MV-4-11 (cell line): ENCODE data around the gene PLA2R1.
A peak's percentile ranks its signal among the peaks of the same experiment; 100 is the strongest.

Experiments
- DNase-seq: peaks from one replicate; lab custom pipeline; 2025; lab: John Stamatoyannopoulos, UW

PLA2R1 gene

GRCh38 chr2:160062292-160063005 is at the start of gene PLA2R1:
PLA2R1 (minus strand) TSS chr2:160062615; CDS start chr2:160062403, 212 bp downstream.
- DNase-seq = no peak

- DNase-seq = no peak
Measured at GRCh38 chr2:160110674-160111239, 48.3 kb upstream of the PLA2R1 start.

GRCh38 chr2:160109939-160110673 is 47.7 kb upstream of the PLA2R1 start:
- DNase-seq = peak; percentile 59

GRCh38 chr2:160109243-160109642 is 46.8 kb upstream of the PLA2R1 start:
- no peak for DNase-seq

GRCh38 chr2:160108646-160109045 is 46.2 kb upstream of the PLA2R1 start:
- no peak for DNase-seq

GRCh38 chr2:160105366-160105765 is 43.0 kb upstream of the PLA2R1 start:
- DNase-seq = no peak

- DNase-seq = no peak
Measured at GRCh38 chr2:160104115-160104514, 41.7 kb upstream of the PLA2R1 start.

- no peak for DNase-seq
Measured at GRCh38 chr2:160097326-160097725, 34.9 kb upstream of the PLA2R1 start.

- DNase-seq = peak; percentile 95
Measured at GRCh38 chr2:160096409-160096808, 34.0 kb upstream of the PLA2R1 start.

GRCh38 chr2:160092445-160092844 is 30.0 kb upstream of the PLA2R1 start:
- no peak for DNase-seq

- DNase-seq = no peak
Measured at GRCh38 chr2:160091381-160091780, 29.0 kb upstream of the PLA2R1 start.

- DNase-seq = peak; percentile 18
Measured at GRCh38 chr2:160087854-160088745, 25.7 kb upstream of the PLA2R1 start.

GRCh38 chr2:160085662-160086061 is 23.2 kb upstream of the PLA2R1 start:
- DNase-seq = no peak

- no peak for DNase-seq
Measured at GRCh38 chr2:160077912-160078810, 15.7 kb upstream of the PLA2R1 start.

- DNase-seq = peak; percentile 9
Measured at GRCh38 chr2:160076914-160077313, 14.5 kb upstream of the PLA2R1 start.

GRCh38 chr2:160076241-160076640 is 13.8 kb upstream of the PLA2R1 start:
- no peak for DNase-seq

GRCh38 chr2:160075171-160075570 is 12.8 kb upstream of the PLA2R1 start:
- DNase-seq = no peak

GRCh38 chr2:160073284-160073888 is 11.0 kb upstream of the PLA2R1 start:
- DNase-seq = no peak

GRCh38 chr2:160068906-160069305 is 6.5 kb upstream of the PLA2R1 start:
- no peak for DNase-seq

- DNase-seq = no peak
Measured at GRCh38 chr2:160064916-160065315, 2.5 kb upstream of the PLA2R1 start.
